A549 (cell line): ENCODE results near the gene IDH3G. TPM values are rescaled to one million over a fixed set of nuclear protein-coding genes. Genes with fewer than 3 reads are reported as not detected.

Experiments
- ATAC-seq, 2 experiments: fragments of 200-7000 bp in 1 of 2; fragments of >200 bp in 1 of 2; cut with Nextera tagmentation in 1 of 2; cut with Tn5 transposase in 1 of 2; 3 replicates each; pipeline versions ENCODE4 v1.8.0 to v1.9.1; 2018 to 2020; ENCODE audit warnings: mild to moderate bottlenecking in 1 of 2, moderate library complexity in 1 of 2
- CTCF ChIA-PET: fragments of 300-600 bp; sonication (Branson Sonifier 250); formaldehyde crosslinking; extraction: SDS; loops from one replicate; lab custom pipeline; 2021; ENCODE audit warnings: antibody characterized with exemption, inconsistent platforms; lab: Yijun Ruan, JAX
- POLR2A ChIA-PET: fragments of 350-600 bp; formaldehyde crosslinking; extraction: SDS; loops from one replicate; lab custom pipeline; 2021; ENCODE audit warnings: antibody characterized with exemption, inconsistent platforms; lab: Yijun Ruan, JAX
- DNase-seq, 2 experiments: peaks; one replicate each; pipeline versions ENCODE4 v3.0.0 to v3.0.0-alpha.2; 2011 to 2016; ENCODE audit warnings: low read depth in 1 of 2, low spot score in 1 of 2
- FAIRE-seq: peaks from 2 replicates; lab custom pipeline; 2011; peaks lifted over from hg19 to GRCh38; lab: Jason Lieb, UNC
- H3K27ac ChIP-seq, 2 experiments: fragments of >200 bp; sonication (Bioruptor Twin); formaldehyde crosslinking; 3 replicates each; pipeline ENCODE4 v1.5.1; 2016 to 2017
- H3K4me1 ChIP-seq: fragments of >200 bp; sonication (Bioruptor Twin); formaldehyde crosslinking; 3 replicates; pipeline ENCODE4 v1.6.1; 2016
- H3K4me2 ChIP-seq: fragments of >200 bp; sonication (Bioruptor Twin); formaldehyde crosslinking; 3 replicates; pipeline ENCODE4 v1.6.1; 2016
- H3K4me3 ChIP-seq: fragments of >200 bp; sonication (Bioruptor Twin); formaldehyde crosslinking; 3 replicates; pipeline ENCODE4 v1.5.1; 2016
- H3K9me3 ChIP-seq: fragments of >200 bp; sonication (Bioruptor Twin); formaldehyde crosslinking; 3 replicates; pipeline ENCODE4 v1.6.1; 2016
- BHLHE40 ChIP-seq: IDR thresholded peaks from 2 replicates; pipeline ENCODE4 v1.6.1; 2012; ENCODE audit warnings: low read depth, low read length, inconsistent platforms
- CHD2 ChIP-seq: fragments of 150-350 bp; IDR thresholded peaks from 2 replicates; pipeline ENCODE4 v1.6.1; 2014; ENCODE audit warnings: low read length; ENCODE audit not compliant: partially characterized antibody
- EHF ChIP-seq: fragments of 250-450 bp; sonication (Bioruptor Pico); IDR thresholded peaks from 2 replicates; pipeline ENCODE4 v1.5.0; 2020; ENCODE audit warnings: mild to moderate bottlenecking
- EHMT2 ChIP-seq: fragments of 200-600 bp; sonication (generic); IDR thresholded peaks from 2 replicates; pipeline ENCODE4 v1.6.1; 2016; ENCODE audit warnings: antibody characterized with exemption, low read depth, mild to moderate bottlenecking, moderate library complexity
- ESRRA ChIP-seq: fragments of 150-350 bp; IDR thresholded peaks from 2 replicates; pipeline ENCODE4 v1.6.1; 2014; ENCODE audit warnings: mild to moderate bottlenecking, low read length, borderline replicate concordance
- FOSB ChIP-seq: fragments of 250-450 bp; sonication (Bioruptor Pico); IDR thresholded peaks from 2 replicates; pipeline ENCODE4 v1.5.0; 2020; ENCODE audit warnings: mild to moderate bottlenecking, moderate library complexity
- FOXS1 ChIP-seq: fragments of 250-450 bp; sonication (Bioruptor Pico); IDR thresholded peaks from 2 replicates; pipeline ENCODE4 v1.5.0; 2020; ENCODE audit warnings: mild to moderate bottlenecking, moderate library complexity
- GATA3 ChIP-seq: IDR thresholded peaks from 2 replicates; pipeline ENCODE4 v1.6.1; 2012; ENCODE audit warnings: borderline replicate concordance
- HOXA7 ChIP-seq: fragments of 250-450 bp; sonication (Bioruptor Pico); IDR thresholded peaks from 2 replicates; pipeline ENCODE4 v1.5.0; 2020; ENCODE audit warnings: mild to moderate bottlenecking, moderate library complexity
- HOXB5 ChIP-seq: fragments of 250-450 bp; sonication (Bioruptor Pico); IDR thresholded peaks from 2 replicates; pipeline ENCODE4 v1.5.0; 2020; ENCODE audit warnings: mild to moderate bottlenecking, moderate library complexity
- JUNB ChIP-seq: fragments of >200 bp; sonication (Bioruptor Twin); formaldehyde crosslinking; IDR thresholded peaks from 2 replicates; pipeline ENCODE4 v1.6.1; 2016
- KDM1A ChIP-seq: fragments of 200-600 bp; sonication (generic); IDR thresholded peaks from 2 replicates; pipeline ENCODE4 v1.6.1; 2016; ENCODE audit warnings: low read depth, mild to moderate bottlenecking
- KDM5A ChIP-seq: fragments of 200-600 bp; sonication (generic); IDR thresholded peaks from 2 replicates; pipeline ENCODE4 v1.6.1; 2016; ENCODE audit warnings: antibody characterized with exemption, mild to moderate bottlenecking
- MAZ ChIP-seq: fragments of 150-350 bp; IDR thresholded peaks from 2 replicates; pipeline ENCODE4 v1.6.1; 2014; ENCODE audit warnings: antibody characterized with exemption, low read depth, low read length, borderline replicate concordance
- NPAS2 ChIP-seq: fragments of 250-450 bp; sonication (Bioruptor Pico); IDR thresholded peaks from 2 replicates; pipeline ENCODE4 v1.8.0; 2022; ENCODE audit warnings: mild to moderate bottlenecking, moderate library complexity, borderline replicate concordance
- NR3C1 ChIP-seq: fragments of >200 bp; sonication (Bioruptor Twin); formaldehyde crosslinking; IDR thresholded peaks from 3 replicates; pipeline ENCODE4 v1.6.1; 2017
- RAD21 ChIP-seq, 2 experiments: fragments of >200 bp in 1 of 2; sonication (Bioruptor Twin) in 1 of 2; formaldehyde crosslinking in 1 of 2; IDR thresholded peaks in 1 of 2; conservative IDR thresholded peaks in 1 of 2; 2 replicates in 1 of 2; 3 replicates in 1 of 2; pipeline ENCODE4 v1.6.1; 2012 to 2018; ENCODE audit warnings: inconsistent platforms in 1 of 2
- RARB ChIP-seq: fragments of 250-450 bp; sonication (Bioruptor Pico); IDR thresholded peaks from 2 replicates; pipeline ENCODE4 v1.8.0; 2021; ENCODE audit warnings: mild to moderate bottlenecking, moderate library complexity
- RCOR1 ChIP-seq: fragments of 150-350 bp; IDR thresholded peaks from 2 replicates; pipeline ENCODE4 v1.6.1; 2014; ENCODE audit warnings: antibody characterized with exemption, low read length, low read depth
- RFX5 ChIP-seq: fragments of 450-650 bp; IDR thresholded peaks from 2 replicates; pipeline ENCODE4 v1.7.1; 2014; ENCODE audit warnings: antibody characterized with exemption, mild to moderate bottlenecking, moderate library complexity
- TFCP2L1 ChIP-seq: fragments of 250-450 bp; sonication (Bioruptor Pico); IDR thresholded peaks from 2 replicates; pipeline ENCODE4 v1.5.0; 2021; ENCODE audit warnings: mild to moderate bottlenecking
- ZC3H11A ChIP-seq: fragments of 450-650 bp; IDR thresholded peaks from 2 replicates; pipeline ENCODE4 v1.6.1; 2014; ENCODE audit warnings: antibody characterized with exemption, mild to moderate bottlenecking
- ZNF302 ChIP-seq: fragments of 250-450 bp; sonication (Bioruptor Pico); IDR thresholded peaks from 2 replicates; pipeline ENCODE4 v1.9.0; 2021; ENCODE audit warnings: inconsistent platforms, mild to moderate bottlenecking, moderate library complexity
- WGBS: methylation state at CpG from one replicate; pipeline ENCODE4 v1.1.6; 2017; ENCODE audit errors: missing lambda C conversion rate; 5-methylcytosine and 5-hydroxymethylcytosine counted together
- polyA plus RNA-seq, 4 experiments: library from polyadenylated mRNA; depleted of rRNA in 3 of 4; stranded (reverse); fragments of >200 nt; fragmentation: RNase III in 1 of 4; extraction: RNeasy Plus Mini Kit Qiagen cat#74134 plus additional on column Dnase treatment in 1 of 4; gene quantifications; 2 replicates in 3 of 4; 3 replicates in 1 of 4; pipeline ENCODE4 v1.2.3, GENCODE V29; 2011 to 2017
- TF ChIP-seq, protein P1 (sequence below): IDR thresholded peaks from 2 replicates; pipeline ENCODE4 v1.6.1; 2012

Gene IDH3G
- polyA plus RNA-seq, 2 of the 4 experiments (the other 2 are of a cell fraction) = 45.6 to 58.5 TPM

DNA sequence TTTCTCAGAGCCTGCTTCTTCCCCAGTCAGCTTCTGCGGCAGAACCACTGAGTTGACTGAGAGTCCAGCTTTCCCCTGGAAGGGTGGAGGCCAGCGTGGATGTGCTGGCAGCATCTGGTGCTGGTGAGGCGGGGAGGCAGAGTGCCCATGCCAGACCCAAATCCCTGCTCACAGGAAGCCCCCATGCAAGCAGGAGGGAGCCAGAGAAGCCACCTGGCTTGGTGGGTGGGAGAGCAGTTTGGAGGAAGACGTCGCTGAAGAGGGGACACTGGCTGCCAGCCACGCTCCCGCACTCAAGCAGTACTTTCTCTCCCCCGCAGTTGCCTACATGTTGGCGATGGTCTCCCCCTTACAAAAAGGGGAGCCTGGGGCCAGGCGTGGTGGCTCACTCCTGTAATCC, 30.2 kb upstream of the IDH3G start:
- no peak overlapping the region for H3K27ac ChIP-seq
- ChIA-PET POLR2A (no interaction called here), CTCF (interaction anchor here (1.2 kb wide), 1 partner anchor 13 kb away, joined by 4 read pairs; no protein-coding TSS in a partner anchor)
- no peak for DNase-seq
- H3K4me3 ChIP-seq = no peak overlapping the region
- 70% methylated on average over 6 of the region's 10 CpGs for WGBS
- no peaks in the 10 kb centered on the region for H3K9me3 ChIP-seq
- TF ChIP-seq, protein P1, sequence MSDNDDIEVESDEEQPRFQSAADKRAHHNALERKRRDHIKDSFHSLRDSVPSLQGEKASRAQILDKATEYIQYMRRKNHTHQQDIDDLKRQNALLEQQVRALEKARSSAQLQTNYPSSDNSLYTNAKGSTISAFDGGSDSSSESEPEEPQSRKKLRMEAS = no peak
- TF ChIP-seq KDM5A = no peak
- TF ChIP-seq GATA3 = no peak
- TF ChIP-seq, all 56 proteins: peak for 0
- FAIRE-seq = no peak
- no peak overlapping the region for H3K4me2 ChIP-seq
- no peak for ATAC-seq
- peaks cover 1% of the 10 kb centered on the region; the same call in 1 of the 3 replicates for H3K4me1 ChIP-seq

DNA sequence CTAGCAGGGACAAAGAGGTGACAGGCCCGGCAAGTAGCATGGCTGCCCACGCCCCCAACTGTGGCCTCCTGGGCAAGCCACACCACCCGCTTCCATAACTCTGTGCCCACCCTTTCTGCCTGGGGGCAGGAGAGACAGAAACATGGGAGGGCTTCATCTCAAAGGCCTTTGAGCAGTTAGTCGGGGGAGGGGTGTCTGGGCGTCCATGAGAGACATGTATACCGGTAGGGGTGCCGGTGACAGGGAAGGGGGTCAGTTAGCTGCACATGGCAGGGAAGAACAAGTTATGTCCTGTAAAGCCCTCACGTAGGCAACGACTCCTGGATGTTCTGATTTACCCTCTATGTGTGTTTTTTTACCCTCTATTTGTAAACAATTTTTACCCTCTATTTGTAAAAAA, 26.9 kb upstream of the IDH3G start:
- no peaks in the 10 kb centered on the region for H3K9me3 ChIP-seq
- 84% methylated on average over 8 of the region's 9 CpGs for WGBS
- DNase-seq (no peak), ATAC-seq (no peak), FAIRE-seq (no peak)
- H3K27ac ChIP-seq = no peak overlapping the region
- CTCF ChIA-PET = no interaction called here
- no peak overlapping the region for H3K4me2 ChIP-seq
- POLR2A ChIA-PET = no interaction called here
- no peak overlapping the region for H3K4me3 ChIP-seq
- no peak for TF ChIP-seq TFCP2L1 (CRISPR knock-in tag)
- TF ChIP-seq NR3C1 = no peak
- TF ChIP-seq RAD21 (conservative IDR thresholded peaks at IDR 0.05 in 1 of 2, IDR thresholded peaks at IDR 0.05 in 1 of 2) = no peak
- no peak for TF ChIP-seq EHMT2
- no peak for TF ChIP-seq HOXB5
- no peak for TF ChIP-seq ESRRA
- H3K4me1 ChIP-seq = no peaks in the 10 kb centered on the region; the same call in 2 of the 3 replicates

DNA sequence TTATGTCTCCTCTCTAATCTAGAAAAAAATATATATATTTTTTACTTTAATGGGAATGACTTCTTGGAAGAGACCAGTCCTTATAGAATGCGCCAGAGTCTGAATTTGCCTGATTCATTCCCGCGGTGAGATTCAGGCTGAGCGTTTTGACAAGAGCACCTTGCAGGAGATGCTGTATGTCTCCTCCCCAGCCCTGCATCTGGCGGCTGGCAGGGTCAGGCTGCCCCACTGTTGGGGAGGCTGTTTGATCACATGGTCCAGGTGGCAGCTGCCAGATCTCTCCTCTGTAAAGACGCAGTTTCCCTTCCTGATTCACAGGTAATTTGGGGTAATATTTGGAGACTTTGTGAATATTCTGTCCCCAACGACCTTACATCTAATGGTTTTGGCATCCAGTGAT, 26.4 kb upstream of the IDH3G start:
- FAIRE-seq = no peak
- no peak overlapping the region for H3K4me2 ChIP-seq
- DNase-seq = no peak
- no peaks in the 10 kb centered on the region; the same call in 2 of the 3 replicates for H3K4me1 ChIP-seq
- no peak overlapping the region for H3K27ac ChIP-seq
- no peak for TF ChIP-seq RARB
- no peak for TF ChIP-seq KDM1A
- TF ChIP-seq ZC3H11A = no peak
- no peak for TF ChIP-seq EHF (CRISPR knock-in tag)
- no peak for TF ChIP-seq RCOR1
- no peak for TF ChIP-seq NPAS2 (CRISPR knock-in tag)
- no peak for TF ChIP-seq GATA3
- TF ChIP-seq JUNB = no peak
- TF ChIP-seq, protein P1 = no peak
- TF ChIP-seq KDM5A = no peak
- TF ChIP-seq ZNF302 (CRISPR knock-in tag) = no peak
- TF ChIP-seq FOXS1 (CRISPR knock-in tag) = no peak
- TF ChIP-seq FOSB (CRISPR knock-in tag) = no peak
- TF ChIP-seq HOXA7 = no peak
- no peak for TF ChIP-seq CHD2
- no peak for TF ChIP-seq MAZ
- no peak for TF ChIP-seq BHLHE40
- TF ChIP-seq RFX5 = no peak
- ATAC-seq = no peak
- no peak overlapping the region for H3K4me3 ChIP-seq
- H3K9me3 ChIP-seq = no peaks in the 10 kb centered on the region
- ChIA-PET CTCF (no interaction called here), POLR2A (no interaction called here)
- 82% methylated on average over 7 of the region's 7 CpGs for WGBS
